Measurements from ENCODE around the gene FBXO8. TPM values are rescaled to one million over a fixed set of nuclear protein-coding genes. Genes with fewer than 3 reads are reported as not detected.
A peak's percentile ranks its signal among the peaks of the same experiment; 100 is the strongest.

The FBXO8 gene
- total RNA-seq, 1 donor from 2014 or later = 17.7 TPM

GRCh38 chr4:174281182-174281737 lies 2.2 kb downstream of the FBXO8 start:
- DNase-seq (ENCODE audit: extremely low spot score, unreplicated experiment) = no peak
- H3K27ac Mint-ChIP-seq = no peak overlapping the region
- peak overlapping the region; percentile 70 for H3K4me3 Mint-ChIP-seq
- no peaks in the 10 kb centered on the region for H3K9me3 Mint-ChIP-seq
- no peak for TF ChIP-seq CTCF (conservative IDR thresholded peaks at IDR 0.05)
- no peaks in the 10 kb centered on the region for H3K27me3 Mint-ChIP-seq
- peaks cover 14% of the 10 kb centered on the region for H3K4me1 Mint-ChIP-seq (ENCODE audit: unreplicated experiment)
- H3K36me3 Mint-ChIP-seq = peaks cover 17% of the 10 kb centered on the region

GRCh38 chr4:174279433-174280155 lies 3.9 kb downstream of the FBXO8 start:
- Mint-ChIP-seq H3K9me3 (no peaks in the 10 kb centered on the region), H3K27ac (no peak overlapping the region), H3K4me1 (ENCODE audit: unreplicated experiment) (peaks cover 10% of the 10 kb centered on the region), H3K27me3 (no peaks in the 10 kb centered on the region), H3K4me3 (no peak overlapping the region), H3K36me3 (peaks cover 17% of the 10 kb centered on the region)
- no peak for TF ChIP-seq CTCF (conservative IDR thresholded peaks at IDR 0.05)
- DNase-seq (ENCODE audit: extremely low spot score, unreplicated experiment) = no peak

- Mint-ChIP-seq H3K9me3 (no peaks in the 10 kb centered on the region), H3K4me3 (no peak overlapping the region), H3K36me3 (peaks cover 17% of the 10 kb centered on the region), H3K4me1 (ENCODE audit: unreplicated experiment) (peaks cover 10% of the 10 kb centered on the region), H3K27me3 (no peaks in the 10 kb centered on the region), H3K27ac (no peak overlapping the region)
- DNase-seq (ENCODE audit: extremely low spot score, unreplicated experiment) = no peak
- TF ChIP-seq CTCF (conservative IDR thresholded peaks at IDR 0.05) = no peak
Observed at GRCh38 chr4:174278467-174278866, 5.0 kb downstream of the FBXO8 start.

- H3K27ac Mint-ChIP-seq = no peak overlapping the region
- peaks cover 6% of the 10 kb centered on the region for H3K4me1 Mint-ChIP-seq (ENCODE audit: unreplicated experiment)
- peaks cover 17% of the 10 kb centered on the region for H3K36me3 Mint-ChIP-seq
- DNase-seq (ENCODE audit: extremely low spot score, unreplicated experiment) = no peak
- no peak overlapping the region for H3K4me3 Mint-ChIP-seq
- no peaks in the 10 kb centered on the region for H3K27me3 Mint-ChIP-seq
- H3K9me3 Mint-ChIP-seq = no peaks in the 10 kb centered on the region
- TF ChIP-seq CTCF (conservative IDR thresholded peaks at IDR 0.05) = no peak
Observed at GRCh38 chr4:174277433-174277832, 6.0 kb downstream of the FBXO8 start.

GRCh38 chr4:174275101-174275500 lies 8.4 kb downstream of the FBXO8 start:
- H3K36me3 Mint-ChIP-seq = peaks cover 12% of the 10 kb centered on the region
- DNase-seq (ENCODE audit: extremely low spot score, unreplicated experiment) = no peak
- H3K4me3 Mint-ChIP-seq = no peak overlapping the region
- TF ChIP-seq CTCF (conservative IDR thresholded peaks at IDR 0.05) = no peak
- no peak overlapping the region for H3K27ac Mint-ChIP-seq
- H3K27me3 Mint-ChIP-seq = no peaks in the 10 kb centered on the region
- H3K9me3 Mint-ChIP-seq = no peaks in the 10 kb centered on the region
- H3K4me1 Mint-ChIP-seq (ENCODE audit: unreplicated experiment) = no peaks in the 10 kb centered on the region

Data from type B pancreatic cell (in vitro differentiated cells).